ENCODE data around the gene ITGA7.
"Not testable (repeated sequence)": the region's sequence is repeated elsewhere in the genome, so short reads cannot be mapped to it uniquely, and the experiment has no call there.

The ITGA7 gene

DNA sequence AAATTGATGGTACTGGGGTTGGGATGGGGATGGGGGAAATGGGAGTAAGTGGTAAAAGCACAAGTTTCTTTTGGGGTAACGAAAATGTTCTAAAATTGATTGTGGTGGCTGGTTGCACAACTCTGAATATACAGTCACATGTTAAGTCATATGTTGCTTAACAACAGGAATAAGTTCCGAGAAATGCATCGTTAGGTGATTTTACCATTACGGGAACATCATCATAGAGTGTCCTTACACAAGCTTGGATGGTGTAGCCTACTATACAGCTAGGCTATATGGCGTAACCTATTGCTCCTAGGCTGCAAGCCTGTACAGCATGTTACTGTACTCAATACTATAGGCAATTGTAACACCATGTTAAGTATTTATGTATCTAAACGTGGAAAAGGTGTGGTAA lies 31.0 kb downstream of the ITGA7 start:
- DNase-seq: no peak

DNA sequence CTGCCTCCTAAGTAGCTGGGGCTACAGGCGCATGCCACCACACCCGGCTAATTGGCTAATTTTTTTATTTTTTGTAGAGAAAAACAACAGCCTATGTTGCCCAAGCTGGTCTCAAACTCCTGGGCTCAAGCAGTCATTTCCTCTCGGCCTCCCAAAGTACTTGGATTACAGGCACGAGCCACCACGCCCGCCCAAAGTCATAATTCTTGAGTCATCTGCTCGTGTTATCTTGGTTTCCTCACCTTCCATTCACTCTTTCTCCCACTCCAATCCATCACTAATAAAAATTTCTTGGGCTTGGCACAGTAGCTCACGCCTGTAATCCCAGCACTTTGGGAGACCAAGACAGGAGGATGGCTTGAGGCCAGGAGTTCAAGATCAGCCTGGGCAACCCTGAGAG lies 32.0 kb downstream of the ITGA7 start:
- DNase-seq: no peak

DNA sequence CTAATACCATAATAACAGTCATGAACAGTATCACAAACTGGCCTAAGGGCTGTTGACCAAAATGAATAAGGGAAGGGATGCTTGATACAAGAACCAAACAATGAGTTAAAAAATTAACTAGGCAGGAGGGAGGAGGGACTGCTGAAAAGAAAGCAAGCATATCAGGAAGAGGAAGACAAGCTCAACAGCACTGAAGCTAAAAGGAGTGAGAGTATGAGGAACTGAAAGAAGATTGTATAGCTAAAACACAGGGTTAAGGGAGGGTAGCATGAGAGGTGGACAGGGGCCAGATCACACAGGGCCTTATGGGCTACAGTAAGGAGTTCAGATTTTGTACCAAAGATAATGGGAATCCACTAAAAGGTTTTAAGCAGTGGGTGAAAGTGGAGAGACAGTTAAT lies 34.1 kb downstream of the ITGA7 start:
- no peak for DNase-seq

DNA sequence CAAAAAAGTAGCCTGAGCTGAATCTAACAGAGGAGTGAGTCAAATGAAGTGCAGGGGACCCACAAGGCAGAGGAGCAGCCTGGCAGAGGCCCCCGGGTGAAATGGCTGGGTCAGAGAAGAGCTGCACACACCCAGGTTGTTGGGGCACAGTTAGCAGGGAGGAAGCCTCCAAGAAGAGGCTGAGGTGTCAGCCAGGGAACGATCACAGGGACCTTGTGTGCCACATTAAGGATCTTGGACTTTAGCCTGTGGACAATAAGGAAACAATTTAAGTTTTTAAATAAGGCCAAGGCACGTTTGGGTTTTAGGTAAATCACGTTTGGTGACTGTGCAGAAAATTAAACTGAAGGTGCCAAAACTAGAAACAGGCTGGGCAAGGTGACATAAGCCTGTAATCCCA lies 36.0 kb downstream of the ITGA7 start:
- no peak for DNase-seq

DNA sequence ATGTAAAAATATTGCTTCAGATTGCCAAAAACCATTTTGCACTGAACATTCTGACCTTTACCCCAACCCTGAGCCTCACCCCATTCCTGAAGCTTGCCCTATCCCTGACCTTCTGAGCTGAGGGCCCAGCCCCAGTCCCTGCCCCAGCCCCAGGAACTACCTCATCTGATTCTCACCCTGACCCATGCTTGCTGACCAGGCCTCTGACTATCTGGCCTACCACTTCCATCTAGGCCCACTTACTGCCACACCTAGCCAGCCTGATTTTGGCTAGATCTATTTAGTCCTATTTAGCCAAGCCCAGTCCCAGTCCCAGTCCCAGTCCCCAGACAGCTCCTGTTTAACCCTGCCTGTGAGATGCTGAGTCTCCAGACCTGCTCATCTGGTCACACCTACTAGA lies 37.4 kb downstream of the ITGA7 start:
- DNase-seq: no peak

DNA sequence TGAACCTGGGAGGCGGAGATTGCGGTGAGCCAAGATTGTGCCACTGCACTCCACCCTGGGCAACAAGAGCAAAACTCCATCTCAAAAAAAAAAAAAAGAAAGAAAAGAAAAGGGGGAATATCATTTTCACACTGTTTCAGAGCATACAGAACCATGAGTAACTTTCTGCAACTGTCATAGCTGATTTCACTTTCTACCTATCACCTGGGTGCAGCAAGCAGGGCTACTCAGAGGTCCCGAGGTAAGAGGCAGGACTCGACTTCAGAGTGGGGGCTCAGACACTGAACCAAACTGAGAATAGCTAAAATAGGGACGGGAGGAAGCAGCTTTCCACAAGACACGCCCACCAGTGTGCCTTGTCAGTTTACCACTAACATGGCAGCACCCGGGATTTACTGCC lies 41.2 kb downstream of the ITGA7 start:
- DNase-seq: no peak

DNA sequence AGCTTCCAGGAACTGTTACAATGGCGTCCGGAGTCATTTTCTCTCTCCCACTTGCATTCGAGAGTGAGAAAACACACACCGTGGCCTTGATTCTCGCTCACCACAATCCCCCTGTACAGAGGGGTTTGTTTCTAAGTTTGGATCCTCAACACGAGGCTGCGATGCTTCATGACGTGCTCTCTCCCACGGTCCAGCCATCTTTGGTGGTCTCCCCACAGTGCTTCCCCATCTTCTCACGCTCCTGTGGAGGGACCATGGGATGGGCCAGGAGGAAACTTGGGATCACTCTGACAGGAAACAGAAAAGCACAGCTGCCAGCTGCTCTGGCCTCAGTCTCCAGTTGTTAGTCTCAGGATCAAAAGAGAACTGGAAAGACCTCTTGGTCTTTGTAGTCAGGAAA lies 42.9 kb downstream of the ITGA7 start:
- no peak for DNase-seq

DNA sequence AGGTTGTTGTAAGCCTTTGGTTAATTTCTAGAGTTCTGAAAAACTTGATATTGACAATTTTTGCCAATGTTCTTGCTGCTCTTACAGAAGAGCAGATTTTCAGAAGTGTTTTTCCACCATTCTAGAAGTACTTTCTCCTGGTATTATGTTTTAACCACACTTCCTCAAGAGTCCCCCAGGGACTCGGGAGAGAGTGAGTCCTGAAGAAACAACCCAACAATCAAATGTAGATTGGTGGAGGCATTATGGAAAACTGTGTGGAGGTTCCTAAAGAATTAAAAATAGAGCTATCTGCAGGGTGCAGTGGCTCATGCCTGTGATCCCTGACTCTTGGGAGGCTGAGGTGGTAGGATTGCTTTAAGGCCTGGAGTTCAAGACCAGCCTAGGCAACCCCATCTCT lies 44.3 kb downstream of the ITGA7 start:
- DNase-seq: no peak

DNA sequence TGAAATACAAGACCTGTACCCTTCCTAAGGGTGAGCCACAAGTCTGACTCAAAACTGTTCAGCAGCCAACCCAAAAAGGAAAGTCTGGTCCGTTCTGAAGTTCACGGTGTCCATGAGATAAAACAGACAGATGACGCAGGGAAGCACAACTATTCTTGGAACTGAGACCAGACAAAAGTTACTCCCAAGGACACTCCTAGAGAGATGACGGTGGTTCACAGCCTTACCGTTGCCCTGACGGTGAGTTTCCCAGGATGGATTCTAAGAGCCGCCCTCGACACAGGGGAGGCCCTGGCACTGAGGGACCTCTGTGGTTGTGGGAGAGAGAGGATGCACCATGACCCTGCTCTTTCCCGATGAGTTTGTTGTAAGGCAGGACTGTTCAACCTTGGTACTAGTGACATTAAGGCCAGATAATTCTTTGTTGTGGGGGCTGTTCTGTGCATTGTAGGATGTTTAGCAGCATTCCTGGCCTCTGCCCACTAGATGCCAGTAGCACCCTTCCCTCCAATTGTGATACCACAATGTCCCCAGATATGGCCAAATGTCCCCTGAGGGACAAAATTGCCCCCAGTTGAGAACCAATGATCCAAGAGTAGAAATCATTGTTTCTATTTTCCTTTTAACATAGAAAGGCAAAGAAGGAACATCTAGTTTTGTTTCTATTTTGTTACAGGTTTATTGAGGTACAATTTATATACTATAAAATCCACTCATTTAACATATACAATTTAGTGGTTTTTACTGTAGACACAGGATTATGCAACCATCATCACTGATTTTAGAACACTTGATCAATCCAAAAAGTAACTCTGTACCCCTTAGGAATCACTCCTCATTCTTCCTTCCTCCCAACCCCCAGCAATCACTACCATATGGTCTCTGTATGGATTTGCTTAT lies 48.0 kb downstream of the ITGA7 start:
- no peak for DNase-seq

DNA sequence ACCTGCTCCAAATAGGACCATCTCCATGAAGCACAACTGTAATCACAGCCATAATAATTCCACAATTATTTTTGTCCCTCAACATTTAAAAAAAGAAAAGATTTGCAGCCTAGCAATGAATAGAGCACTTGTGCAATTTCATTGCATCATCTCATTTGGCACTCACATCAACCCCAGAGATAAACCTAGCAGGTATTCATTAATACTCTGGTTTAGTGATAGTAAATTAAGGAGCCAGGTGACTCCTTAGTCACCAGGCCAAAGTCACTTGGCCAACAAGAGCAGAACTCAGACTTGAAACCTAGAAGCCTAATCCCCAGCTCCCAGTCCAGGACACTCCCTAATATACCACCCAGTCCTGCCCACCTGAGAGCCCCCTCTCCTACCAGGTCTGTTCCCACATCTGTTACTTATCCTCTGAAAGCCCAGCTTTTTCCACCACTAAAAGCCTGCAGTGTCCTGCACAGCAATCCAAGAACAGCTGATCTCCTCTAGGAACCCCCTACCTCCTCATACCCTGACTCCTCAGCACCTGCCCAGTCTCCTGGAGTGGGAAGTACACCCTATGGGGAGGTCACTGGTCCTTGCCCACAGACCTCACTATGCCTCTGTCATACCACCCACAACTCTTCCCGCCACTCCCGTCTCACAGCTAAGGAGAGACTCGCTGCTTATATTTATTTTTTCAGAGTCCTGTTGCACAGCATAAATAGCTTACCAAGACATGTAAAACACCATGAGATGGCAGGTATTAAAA lies 48.9 kb downstream of the ITGA7 start:
- no peak for DNase-seq

DNA sequence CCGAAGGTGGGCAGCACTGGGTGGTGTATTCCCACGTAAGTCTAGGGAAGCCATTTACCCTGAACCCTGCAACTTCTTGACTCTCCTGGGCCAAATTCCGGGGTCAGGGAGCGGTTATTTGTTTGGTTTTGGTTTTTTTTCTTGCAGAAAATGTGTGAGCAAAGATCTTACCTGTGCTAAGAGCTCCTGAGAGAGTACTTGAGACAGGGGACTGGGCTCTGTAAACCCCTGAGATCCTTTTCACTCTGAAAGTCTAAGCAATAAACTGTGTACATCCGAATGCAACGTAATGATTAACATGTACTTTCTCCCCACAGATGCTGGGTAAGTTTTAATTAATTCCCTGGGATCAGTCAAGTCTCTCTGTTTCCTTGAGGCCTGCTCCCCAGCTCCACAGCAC lies 49.5 kb downstream of the ITGA7 start:
- no peak for DNase-seq

DNA sequence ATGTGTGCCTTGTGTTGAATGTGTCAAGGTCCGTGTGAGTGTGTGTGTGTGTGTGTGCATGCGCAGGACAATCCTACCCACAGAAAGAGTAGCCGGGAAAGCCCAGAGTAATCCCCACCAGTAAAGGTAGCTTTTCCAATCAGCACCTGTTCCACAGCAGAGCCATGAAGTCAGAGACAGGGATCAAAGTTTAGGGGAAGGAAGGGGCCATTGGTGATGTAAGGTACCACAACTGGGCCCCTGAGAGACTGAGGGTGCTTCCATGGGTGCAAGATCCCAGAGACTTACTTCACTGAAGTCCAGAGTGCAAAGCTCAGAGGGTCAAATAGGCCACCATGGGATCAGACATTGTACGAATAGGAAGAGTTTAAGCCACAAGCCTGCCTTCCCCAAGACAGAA lies 50.5 kb downstream of the ITGA7 start:
- DNase-seq: no peak

DNA sequence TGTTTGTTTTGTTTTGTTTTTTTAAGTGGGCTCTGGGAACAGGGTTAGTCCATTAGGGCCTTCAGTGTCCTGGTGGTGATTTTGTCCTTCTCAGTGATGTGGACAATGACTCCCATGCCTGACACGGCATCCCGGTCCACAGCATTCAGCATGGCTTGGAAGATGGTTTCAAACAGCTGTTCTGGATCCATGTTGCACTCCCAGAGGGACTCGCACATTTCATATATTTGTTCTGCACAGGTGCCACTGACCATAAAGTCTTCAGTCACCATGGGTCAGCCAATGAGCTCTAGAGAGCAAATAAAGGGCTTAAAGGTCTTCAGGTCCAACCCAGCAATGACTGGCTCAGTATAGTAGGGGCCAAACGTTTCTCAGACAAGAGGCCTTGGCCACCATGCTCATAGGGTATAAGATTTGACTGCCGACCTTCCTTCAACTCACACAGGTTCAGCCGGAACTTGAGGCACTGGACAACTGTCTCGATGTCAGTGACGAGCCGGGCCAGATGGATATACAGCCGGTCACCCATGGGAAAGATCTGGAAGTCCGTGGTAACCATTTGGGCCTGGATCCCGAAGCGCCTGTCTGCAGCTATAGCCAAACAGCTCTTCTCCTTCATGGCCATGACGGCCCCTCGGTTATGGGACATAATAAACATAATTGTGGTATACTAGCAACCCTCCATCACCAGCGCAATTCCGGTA lies 53.0 kb downstream of the ITGA7 start:
- DNase-seq: no peak

DNA sequence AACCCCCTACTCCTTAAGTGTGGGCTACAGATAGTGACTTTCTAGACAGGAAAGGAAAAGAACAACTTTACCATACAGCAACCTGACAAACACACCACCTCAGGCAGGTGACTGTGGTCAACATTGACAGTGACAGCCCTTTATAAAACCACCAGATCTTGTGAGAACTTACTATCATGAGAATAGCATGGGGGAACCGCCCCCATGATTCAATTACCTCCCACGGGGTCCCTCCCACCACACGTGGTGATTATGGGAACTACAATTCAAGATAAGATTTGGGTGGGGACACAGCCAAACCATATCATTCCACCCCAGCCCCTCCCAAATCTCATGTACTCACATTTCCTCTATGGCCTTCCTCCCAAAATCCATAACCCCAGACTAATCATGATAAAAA lies 54.7 kb downstream of the ITGA7 start:
- DNase-seq: no peak

DNA sequence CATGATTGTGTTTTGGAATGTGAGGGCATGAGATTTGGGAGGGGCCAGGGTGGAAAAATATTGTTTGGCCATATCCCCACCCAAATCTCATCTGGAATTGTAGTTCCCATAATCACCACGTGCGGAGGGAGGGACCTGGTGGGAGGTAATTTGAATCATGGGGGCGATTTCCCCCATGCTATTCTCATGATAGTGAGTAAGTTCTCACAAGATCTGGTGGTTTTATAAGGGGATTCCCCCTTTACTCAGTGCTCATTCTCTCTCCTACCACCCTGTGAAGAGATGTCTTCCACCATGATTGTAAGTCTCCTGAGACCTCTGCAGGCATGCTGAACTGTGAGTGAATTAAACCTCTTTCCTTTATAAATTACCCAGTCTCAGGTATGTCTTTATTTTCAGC lies 55.4 kb downstream of the ITGA7 start:
- DNase-seq: peak in 1 of 2 experiments; percentile 44

DNA sequence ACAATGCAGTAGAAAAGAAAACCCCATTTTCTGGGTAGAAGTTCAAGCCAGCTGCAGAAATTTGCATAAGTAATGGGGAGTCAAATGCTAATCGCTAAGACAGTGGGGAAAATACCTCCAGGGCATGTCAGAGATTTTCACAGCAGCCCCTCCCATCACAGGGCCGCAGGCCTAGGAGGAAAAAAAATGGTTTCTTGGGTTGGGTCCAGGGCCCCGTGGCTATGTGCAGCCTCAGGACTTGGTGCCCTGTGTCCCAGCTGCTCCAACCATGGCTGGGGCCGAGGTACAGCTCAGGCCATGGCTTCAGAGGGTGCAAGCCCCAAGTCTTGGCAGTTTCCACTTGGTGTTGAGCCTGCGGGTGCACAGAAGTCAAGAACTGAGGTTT lies 56.4 kb downstream of the ITGA7 start:
- no peak for DNase-seq

DNA sequence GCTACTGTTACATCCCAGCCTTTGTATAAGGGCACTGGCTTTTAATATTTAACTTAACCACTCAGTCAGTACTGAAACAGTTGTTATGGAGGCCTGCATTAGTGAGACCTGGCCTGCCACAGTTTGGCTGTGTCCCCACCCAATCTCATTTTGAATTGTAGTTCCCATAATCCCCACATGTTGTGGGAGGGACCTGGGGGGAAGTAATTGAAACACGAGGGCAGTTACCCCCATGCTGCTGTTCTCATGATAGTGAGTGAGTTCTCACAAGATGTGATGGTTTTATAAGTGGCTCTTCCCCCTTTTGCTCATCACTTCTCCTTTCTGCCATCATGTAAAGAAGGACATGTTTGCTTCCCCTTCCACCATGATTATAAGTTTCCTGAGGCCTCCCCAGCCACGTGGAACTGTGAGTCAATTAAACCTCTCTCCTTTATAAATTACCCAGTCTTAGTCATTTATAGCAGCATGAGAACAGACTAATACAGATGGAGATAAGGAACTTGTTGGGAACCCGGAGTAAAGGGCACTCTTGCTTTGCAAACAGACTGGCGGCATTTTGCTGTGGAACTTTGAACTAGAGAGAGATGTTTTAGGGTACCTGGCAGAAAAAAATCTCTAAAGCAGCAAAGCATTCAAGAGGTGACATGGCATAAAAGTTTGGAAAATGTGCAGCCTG lies 56.9 kb downstream of the ITGA7 start:
- DNase-seq: not testable (repeated sequence)

DNA sequence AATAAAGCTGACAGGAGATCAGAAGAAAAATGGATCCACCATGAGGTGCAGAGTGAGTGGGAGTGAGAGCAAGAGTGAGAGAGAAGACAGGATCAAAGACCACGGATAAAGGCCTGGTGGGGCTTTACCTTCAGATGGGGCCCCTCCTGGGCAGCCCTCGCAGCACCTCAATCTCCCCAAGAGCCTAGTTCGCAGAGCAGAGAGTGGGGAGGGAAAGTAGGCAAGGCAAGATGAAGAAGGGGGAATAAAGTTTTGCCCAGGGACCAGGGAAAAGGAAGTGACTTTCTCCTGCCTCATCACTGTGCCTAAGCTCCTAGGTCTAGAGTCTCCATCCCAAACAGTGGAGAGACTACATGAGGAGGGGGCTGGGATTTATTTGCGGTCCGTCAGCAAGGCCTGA lies 60.7 kb downstream of the ITGA7 start:
- DNase-seq: no peak

DNA sequence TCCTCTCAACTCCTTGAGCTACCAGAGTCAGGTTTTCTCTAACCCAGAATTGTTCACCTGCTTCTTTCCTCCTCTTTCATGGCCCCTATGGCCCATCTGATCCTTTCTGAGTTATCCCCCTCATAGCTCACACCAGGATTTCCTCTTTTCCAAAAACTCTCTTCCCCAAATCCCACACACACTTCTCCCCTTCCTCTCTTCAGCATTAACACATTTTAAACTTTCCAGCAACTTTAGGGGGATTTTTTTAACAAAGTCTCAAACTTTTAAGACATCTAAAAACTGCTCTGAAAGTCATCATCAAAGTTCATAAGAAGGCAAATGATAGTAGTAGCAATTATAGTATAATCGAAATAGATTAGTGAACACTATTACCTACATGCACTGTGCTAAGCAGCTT lies 63.1 kb downstream of the ITGA7 start:
- DNase-seq: no peak

DNA sequence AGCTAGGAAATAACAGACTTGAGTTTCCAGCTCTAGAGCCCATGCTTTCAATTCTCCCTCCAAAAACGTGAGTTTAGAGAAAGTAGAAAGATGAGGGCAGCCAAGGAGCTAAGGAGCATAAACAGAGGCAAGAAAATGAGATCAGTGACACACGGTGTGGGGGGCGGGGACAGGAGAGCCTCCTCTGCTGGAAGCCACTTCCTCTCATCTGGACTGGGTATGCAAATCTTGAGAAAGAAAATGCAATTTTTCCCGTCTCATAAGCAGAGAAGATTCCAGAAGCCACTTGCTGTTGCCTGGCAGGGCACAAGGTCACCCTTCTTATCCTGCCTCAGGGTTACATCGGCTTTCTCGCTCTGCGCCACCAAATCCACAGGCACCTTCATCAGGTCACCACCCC lies 65.0 kb downstream of the ITGA7 start:
- no peak for DNase-seq

DNA sequence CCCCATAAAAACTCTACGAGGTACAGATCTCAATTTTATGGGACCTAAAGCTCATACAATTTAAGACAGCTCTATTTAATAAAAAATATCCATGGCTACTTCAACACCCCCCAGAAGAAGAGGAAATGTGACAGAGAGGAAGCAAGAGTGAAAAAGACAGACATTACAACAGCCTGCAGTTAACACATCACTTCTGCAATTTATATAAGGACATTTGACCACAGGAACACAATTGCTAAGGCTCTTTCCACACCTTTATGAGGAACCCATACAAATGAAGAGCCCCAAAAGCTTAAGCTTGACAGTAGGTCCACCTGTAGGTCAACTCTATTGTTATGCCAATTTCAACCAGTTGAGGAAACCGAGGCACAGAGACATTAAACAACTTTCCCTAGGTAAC lies 65.4 kb downstream of the ITGA7 start:
- no peak for DNase-seq

DNA sequence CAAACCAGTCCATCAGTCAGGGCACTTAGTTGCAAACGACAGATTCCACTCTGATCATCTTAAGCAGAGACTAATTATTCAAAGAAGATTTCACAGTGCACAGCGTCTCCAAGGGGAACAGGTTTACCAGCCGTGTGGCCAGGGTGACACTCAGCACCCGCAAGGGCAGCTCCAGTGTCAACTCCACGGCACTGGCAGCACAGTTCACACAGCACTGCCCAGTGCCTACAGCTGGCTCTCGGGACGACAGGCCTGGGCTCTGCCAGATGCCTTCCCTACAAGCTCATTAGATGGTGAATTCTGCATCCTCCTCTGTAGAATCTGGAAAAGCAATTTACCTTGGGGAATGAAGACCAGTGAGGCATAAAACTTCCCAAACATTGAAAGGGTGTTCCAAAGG lies 66.1 kb downstream of the ITGA7 start:
- no peak for DNase-seq

DNA sequence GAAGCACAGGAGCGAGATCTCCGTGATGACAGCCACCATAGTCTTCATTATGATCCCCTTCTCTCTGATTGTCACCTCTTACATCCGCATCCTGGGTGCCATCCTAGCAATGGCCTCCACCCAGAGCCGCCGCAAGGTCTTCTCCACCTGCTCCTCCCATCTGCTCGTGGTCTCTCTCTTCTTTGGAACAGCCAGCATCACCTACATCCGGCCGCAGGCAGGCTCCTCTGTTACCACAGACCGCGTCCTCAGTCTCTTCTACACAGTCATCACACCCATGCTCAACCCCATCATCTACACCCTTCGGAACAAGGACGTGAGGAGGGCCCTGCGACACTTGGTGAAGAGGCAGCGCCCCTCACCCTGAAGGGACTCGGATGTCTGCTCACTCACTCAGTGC lies 70.2 kb downstream of the ITGA7 start:
- peak in 1 of 2 experiments; percentile 49 for DNase-seq
